Suppressor macrophage (primary cell): ENCODE results near the gene CLASP1.
"Not testable (repeated sequence)": the region's sequence is repeated elsewhere in the genome, so short reads cannot be mapped to it uniquely, and the experiment has no call there.

ENCODE experiments used
- DNase-seq, 4 experiments: peaks; one replicate each; pipeline ENCODE4 v3.0.0-alpha.2; 2020 to 2022

Gene CLASP1

GRCh38 chr2:121576263-121576662 is 73.0 kb downstream of the CLASP1 start:
- DNase-seq = no peak

- no peak for DNase-seq
Observed at GRCh38 chr2:121575800-121576199, 73.5 kb downstream of the CLASP1 start.

DNA sequence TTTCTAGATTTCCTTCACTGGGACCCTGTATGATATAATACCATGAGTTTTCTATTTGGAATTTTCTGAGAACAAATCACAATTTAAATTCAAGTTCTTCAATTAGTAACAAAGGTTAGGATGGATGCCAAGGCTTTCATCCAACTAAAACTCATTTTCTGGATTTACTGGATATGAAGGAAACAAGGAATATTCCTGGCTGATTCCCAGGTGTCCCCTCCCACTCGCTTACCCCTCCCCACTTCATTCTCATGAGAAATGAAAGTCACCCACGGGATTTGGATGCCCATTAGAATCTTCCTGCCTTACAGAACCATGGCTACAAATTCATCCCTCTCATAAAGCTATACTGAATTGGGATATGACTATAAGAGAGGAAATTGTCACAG is 78.6 kb downstream of the CLASP1 start:
- no peak for DNase-seq

DNA sequence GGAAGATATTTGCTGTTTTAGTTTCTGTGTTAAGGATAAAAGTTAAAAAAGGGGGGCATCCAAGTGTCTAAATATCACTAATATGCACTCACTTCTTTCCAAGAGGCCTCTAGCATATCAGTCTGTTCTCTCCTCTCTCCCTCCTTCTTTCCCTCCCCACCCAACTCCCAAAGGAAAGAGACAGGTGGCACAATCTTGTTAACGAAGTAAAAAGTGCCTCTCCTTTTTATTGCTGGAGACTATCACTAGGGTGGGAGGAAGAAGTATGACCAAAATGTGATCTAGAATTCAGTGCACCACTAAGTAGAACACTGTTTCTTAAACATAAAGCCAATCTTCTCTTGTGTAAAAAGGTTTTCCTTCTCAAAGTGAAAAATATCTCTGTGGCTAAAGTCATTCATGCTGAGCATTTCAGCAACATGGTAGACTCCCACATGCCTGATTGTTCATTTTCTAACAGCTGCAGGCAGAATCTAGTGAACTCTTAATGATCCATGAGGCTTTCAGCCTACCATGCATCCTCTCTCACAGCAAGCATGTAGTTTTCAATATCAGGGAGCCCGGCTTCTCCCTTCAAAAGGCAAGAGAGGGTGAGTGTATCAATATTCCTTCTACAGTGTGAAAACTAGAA is 79.1 kb downstream of the CLASP1 start:
- no peak for DNase-seq

DNA sequence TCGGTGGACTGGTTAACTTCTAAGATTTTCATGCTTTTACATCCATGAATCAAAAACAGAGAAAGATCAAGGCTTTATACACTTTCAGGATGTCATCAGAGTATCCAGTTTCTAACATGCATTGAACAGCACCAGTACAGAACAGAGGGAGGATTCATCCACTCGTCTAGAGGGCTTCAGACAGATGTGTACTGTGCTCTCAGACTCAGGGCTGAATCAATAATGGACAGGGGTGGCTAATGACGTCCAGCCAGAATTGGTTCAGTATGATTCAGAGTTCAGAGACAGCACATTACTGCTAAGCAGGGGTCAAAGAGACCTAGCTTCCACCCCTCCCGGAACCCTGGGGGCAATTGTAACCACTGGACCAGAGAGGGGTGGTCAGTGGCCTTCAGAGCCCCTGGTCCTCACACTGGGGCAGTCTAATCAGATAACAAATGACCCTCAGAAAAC is 81.3 kb downstream of the CLASP1 start:
- DNase-seq = no peak

DNA sequence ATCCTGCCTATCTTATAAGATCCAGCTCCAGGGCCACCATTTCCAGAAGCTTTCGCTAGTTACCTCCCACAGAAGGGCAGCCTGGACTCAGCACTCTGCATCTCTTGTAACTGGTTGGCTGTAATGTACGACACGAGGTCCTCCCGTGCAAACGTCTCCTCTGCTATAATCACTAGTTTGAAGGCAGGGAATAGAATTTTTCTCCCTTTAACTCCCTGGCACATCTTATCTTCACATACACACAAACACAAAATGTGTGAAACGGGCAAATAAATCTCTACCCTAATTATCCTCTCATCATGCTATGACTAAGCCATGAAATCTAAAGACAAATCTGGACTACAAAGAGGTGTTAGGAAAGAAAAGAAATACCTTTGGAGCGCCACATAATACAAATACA is 81.8 kb downstream of the CLASP1 start:
- DNase-seq = no peak

GRCh38 chr2:121565389-121566250 is 83.6 kb downstream of the CLASP1 start:
- no peak for DNase-seq

- no peak for DNase-seq
Observed at GRCh38 chr2:121564905-121565304, 84.4 kb downstream of the CLASP1 start.

DNA sequence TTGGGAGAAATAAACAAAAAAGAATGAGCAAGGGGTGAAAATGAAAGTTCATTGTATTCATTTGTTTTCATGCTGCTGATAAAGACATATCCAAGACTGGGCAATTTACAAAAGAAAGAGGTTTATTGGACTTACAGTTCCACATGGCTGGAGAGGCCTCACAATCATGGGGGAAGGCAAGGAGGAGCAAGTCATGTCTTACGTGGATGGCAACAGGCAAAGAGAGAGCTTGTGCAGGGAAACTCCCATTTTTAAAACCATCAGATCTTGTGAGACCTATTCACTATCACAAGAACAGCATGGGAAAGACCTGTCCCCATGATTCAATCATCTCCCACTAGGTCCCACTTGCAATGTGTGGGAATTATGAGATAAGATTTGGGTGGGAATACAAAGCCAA is 85.5 kb downstream of the CLASP1 start:
- not testable (repeated sequence) for DNase-seq

DNA sequence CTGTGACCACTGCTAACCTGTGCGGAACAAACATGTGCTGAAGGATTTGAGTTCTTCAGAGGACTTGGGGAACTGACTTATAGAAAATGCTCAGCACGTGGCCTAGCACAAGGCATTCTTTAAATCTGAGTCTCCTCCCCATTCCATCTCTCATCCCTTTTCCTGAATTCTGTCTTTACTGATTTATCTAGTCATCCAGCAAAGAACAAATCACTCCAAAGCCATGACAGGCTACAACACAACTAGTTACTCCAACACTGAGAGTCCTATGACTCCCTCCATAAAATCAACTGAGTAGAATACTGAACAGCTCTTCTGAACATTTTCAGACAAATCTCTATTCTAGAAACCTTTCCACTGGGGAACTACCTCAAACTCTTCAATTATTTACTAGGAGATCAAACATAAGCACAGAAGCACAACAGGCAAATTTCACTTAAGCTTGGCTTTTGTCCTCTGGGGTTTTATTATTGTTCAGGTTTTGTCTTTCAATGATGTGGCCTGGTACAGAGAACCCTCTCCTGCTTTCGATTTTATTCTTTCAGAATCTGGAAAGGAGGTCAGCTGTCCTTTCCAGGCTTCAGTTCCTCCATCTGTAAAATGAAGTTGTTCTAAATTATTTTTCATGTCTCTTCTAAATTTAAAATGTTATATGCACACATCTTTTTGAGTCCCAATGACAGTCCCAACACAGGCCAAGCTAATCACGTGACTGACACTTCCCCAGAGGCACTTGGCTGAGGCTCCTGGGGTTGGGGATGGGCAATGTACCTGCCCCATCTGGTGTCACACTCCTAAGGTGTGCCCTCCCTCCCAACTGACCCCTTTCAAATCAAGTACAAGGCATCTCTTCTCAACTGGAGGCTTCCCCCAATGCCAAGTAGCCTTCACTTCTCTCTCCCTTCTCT is 86.7 kb downstream of the CLASP1 start:
- DNase-seq = no peak

- DNase-seq = no peak
Observed at GRCh38 chr2:121561617-121562268, 87.5 kb downstream of the CLASP1 start.

DNA sequence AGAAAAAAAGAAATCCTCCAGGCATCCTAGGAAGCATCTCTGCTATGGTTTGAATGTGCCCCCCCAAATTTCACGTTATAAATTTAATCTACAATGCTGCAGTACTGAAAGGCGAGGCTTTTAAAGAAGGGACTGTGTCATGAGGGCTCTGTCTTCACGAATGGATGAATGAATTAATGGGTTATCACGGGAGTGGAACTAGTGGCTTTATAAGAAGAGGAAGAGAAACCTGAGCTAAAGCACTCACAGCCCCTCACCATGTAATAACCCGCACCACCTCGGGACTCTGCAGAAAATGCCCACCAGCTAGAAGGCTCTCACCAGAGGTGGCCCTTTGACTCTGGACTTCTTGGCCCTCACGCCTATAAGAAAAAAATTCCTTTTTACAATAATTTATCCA is 90.9 kb downstream of the CLASP1 start:
- DNase-seq = no peak

DNA sequence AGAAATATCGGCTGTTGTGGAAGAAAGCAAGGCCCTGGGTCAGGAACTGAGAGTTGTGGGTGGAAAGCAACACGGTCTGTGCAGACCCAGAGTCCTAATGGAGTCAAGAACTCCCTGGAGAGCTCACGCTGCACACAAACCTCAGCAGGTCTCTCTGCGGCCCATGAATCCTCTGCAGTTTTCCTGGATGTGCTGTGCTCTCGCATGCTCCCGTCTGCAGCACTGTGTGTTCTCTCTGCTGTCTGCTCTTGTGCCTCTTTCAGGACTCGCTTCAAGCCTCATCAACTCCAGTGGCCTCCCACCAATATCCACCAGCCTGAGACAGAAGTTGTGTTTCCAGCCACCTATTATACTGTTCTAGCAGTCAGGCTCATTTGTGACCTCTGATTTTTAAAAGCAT is 94.3 kb downstream of the CLASP1 start:
- no peak for DNase-seq

GRCh38 chr2:121552477-121553180 is 96.6 kb downstream of the CLASP1 start:
- DNase-seq = not testable (repeated sequence)

GRCh38 chr2:121550669-121551068 is 98.6 kb downstream of the CLASP1 start:
- DNase-seq = no peak

- DNase-seq = no peak
Observed at GRCh38 chr2:121547646-121548045, 101.6 kb downstream of the CLASP1 start.

GRCh38 chr2:121545913-121546312 is 103.3 kb downstream of the CLASP1 start:
- DNase-seq = no peak

DNA sequence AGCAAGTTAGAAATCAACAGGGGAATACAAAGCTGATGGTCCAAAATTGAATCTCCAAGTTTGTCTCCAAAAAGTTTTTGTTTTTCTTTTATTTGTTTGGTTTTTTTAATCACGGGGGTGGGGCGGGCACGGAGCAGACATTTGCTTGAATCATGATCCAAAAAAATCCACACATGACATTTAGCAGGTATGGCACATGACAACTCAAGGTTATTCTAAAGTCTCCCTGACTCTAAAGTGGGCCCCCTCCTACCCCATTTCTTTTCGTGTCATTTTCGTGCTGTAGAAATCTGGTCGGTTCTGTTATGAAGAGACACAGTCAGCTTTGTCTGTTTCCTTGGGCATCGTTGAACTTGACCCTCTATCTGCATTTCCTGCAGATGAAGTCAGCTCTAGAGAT is 104.0 kb downstream of the CLASP1 start:
- no peak for DNase-seq

DNA sequence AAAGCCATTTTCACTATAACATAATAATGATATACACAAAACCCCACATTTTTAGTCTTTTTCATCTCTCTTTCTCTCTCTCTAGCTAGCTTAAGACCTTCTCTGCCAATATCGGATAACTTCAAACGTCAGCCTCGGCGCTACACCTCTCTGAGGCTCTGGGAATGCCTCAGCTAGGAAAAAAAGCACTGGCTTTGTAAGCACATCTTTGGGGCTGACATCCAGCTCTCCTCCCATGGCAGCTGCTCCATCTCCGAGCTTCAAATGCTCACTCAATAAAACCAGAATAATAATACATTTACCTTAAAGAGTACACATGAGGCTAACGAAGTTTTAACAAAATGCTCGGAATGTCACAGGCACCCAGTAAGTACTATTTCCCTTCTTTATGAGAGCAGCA is 107.8 kb downstream of the CLASP1 start:
- DNase-seq = no peak

- DNase-seq = no peak
Observed at GRCh38 chr2:121539750-121540469, 109.4 kb downstream of the CLASP1 start.

GRCh38 chr2:121536850-121537557 is 112.3 kb downstream of the CLASP1 start:
- no peak for DNase-seq
